K562 (cell line): ENCODE measurements around the gene SIT1. TPM values are rescaled to one million over a fixed set of nuclear protein-coding genes. Genes with fewer than 3 reads are reported as not detected.

Experiments used
- ARNT ChIP-seq, 2 experiments: fragments of 450-650 bp; IDR thresholded peaks; 2 replicates each; pipeline ENCODE4 v1.6.1; 2016; ENCODE audit warnings: mild to moderate bottlenecking in 1 of 2
- CBX3 ChIP-seq, 2 experiments: IDR thresholded peaks; 1 replicate in 1 of 2; 2 replicates in 1 of 2; pipeline ENCODE4 v1.6.1; 2012; ENCODE audit warnings: inconsistent platforms in 2 of 2, low read length in 2 of 2, borderline replicate concordance in 1 of 2, control low read depth in 1 of 2
- CHD4 ChIP-seq: fragments of 200-600 bp; sonication (generic); IDR thresholded peaks from 3 replicates; pipeline ENCODE4 v1.6.1; 2012; ENCODE audit warnings: low read depth, mild to moderate bottlenecking, mixed read lengths, low read length, inconsistent platforms; ENCODE audit not compliant: insufficient read depth, insufficient replicate concordance, poor library complexity, severe bottlenecking
- CREM ChIP-seq: IDR thresholded peaks from 2 replicates; pipeline ENCODE4 v1.6.1; 2014; ENCODE audit warnings: antibody characterized with exemption, low read depth
- NR1H2 ChIP-seq: sonication (generic); formaldehyde crosslinking; IDR thresholded peaks from 2 replicates; pipeline ENCODE4 v1.4.0; 2020; ENCODE audit warnings: mild to moderate bottlenecking, missing genetic modification reagents
- TEAD1 ChIP-seq, 2 experiments: fragments of 450-650 bp in 1 of 2; sonication (generic) in 1 of 2; formaldehyde crosslinking; IDR thresholded peaks; 2 replicates each; pipeline versions ENCODE4 v1.4.0 to v1.8.0; 2020 to 2022; ENCODE audit warnings: mild to moderate bottlenecking in 2 of 2, missing genetic modification reagents in 1 of 2
- ZNF224 ChIP-seq: sonication (generic); formaldehyde crosslinking; IDR thresholded peaks from 2 replicates; pipeline ENCODE4 v1.8.0; 2022; ENCODE audit warnings: mild to moderate bottlenecking, missing genetic modification reagents
- polyA plus RNA-seq, 8 experiments: library from polyadenylated mRNA; depleted of rRNA in 4 of 8; stranded (reverse) in 5 of 8; unstranded in 3 of 8; fragments of >200 nt; fragmentation: Nextera tagmentation in 2 of 8; fragmentation: Illumina TruSeq in 1 of 8; extraction: Ambion mirVana in 2 of 8; extraction: Trizol in 1 of 8; gene quantifications; 2 replicates each; pipeline versions ENCODE4 v1.2.1 to v1.2.3, GENCODE V29; 2011 to 2014; ENCODE audit warnings: inconsistent platforms in 1 of 8, missing spikeins in 1 of 8
- total RNA-seq, 7 experiments: library from RNA; depleted of rRNA in 6 of 7; stranded (reverse); fragments of >200 nt in 6 of 7; fragmentation: Illumina TruSeq in 2 of 7; extraction: Trizol in 2 of 7; gene quantifications; 2 replicates each; pipeline versions ENCODE4 v1.2.1 to v1.2.3, GENCODE V29; 2011 to 2021; ENCODE audit warnings: low replicate concordance in 1 of 7
- TF ChIP-seq, protein P1 (sequence below): fragments of 450-650 bp; IDR thresholded peaks from 2 replicates; pipeline ENCODE4 v1.6.1; 2018; ENCODE audit not compliant: partially characterized antibody
- TF ChIP-seq, protein P2 (sequence below): IDR thresholded peaks from 3 replicates; pipeline ENCODE4 v1.6.1; 2011; ENCODE audit warnings: borderline replicate concordance, mild to moderate bottlenecking, moderate library complexity; ENCODE audit not compliant: insufficient read length; ENCODE audit errors: extremely low read depth
- TF ChIP-seq, protein P3 (sequence below), 3 experiments: fragments of 200-800 bp in 1 of 3; sonication (Bioruptor generic) in 1 of 3; sonication (generic) in 1 of 3; formaldehyde crosslinking in 1 of 3; IDR thresholded peaks; 2 replicates each; pipeline versions ENCODE4 v1.6.1 to v1.8.0; 2016 to 2022; ENCODE audit warnings: mild to moderate bottlenecking in 2 of 3, missing compliant biosample characterization in 2 of 3, missing genetic modification characterization in 2 of 3, missing genetic modification reagents in 1 of 3
- TF ChIP-seq, protein P4 (sequence below), 2 experiments: fragments of 150-350 bp in 1 of 2; IDR thresholded peaks; 2 replicates each; pipeline ENCODE4 v1.6.1; 2012 to 2016; ENCODE audit warnings: low read depth in 2 of 2, low read length in 2 of 2, mild to moderate bottlenecking in 1 of 2, moderate library complexity in 1 of 2

The SIT1 gene
- total and polyA plus RNA-seq, 9 of the 15 experiments (the other 6 are each of a cell fraction or from before 2014, with no cell fraction given), result not detected

DNA sequence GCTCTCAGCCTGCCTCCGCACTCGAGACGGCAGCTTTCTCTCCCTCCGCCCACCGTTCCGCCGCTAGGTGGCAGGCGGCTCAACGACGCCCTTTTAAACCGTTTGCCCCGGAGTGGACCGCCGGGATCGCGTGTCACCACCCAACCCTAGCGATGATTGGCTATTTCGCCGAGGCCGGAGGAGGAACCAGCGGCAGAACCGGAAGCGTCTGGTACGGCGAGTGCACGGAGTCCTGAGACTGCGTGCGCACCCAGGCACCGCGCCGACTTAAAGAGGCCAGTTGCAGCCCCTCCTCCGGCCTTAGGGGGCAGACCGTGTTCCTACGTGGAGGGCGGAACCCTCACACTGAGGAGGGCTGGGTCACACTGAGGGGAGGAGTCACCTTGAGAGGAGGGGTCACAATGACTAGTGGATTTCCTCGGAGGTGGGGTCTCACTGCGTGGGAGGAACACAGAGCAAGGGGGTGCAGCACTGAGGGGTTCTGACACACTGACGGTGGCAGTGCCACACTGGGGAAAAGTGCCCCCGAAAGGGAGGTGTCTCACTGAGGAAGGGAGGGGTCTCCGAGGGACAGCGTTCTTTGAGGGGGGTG is 46.6 kb downstream of the SIT1 start (continued):
- TF ChIP-seq, protein P1, sequence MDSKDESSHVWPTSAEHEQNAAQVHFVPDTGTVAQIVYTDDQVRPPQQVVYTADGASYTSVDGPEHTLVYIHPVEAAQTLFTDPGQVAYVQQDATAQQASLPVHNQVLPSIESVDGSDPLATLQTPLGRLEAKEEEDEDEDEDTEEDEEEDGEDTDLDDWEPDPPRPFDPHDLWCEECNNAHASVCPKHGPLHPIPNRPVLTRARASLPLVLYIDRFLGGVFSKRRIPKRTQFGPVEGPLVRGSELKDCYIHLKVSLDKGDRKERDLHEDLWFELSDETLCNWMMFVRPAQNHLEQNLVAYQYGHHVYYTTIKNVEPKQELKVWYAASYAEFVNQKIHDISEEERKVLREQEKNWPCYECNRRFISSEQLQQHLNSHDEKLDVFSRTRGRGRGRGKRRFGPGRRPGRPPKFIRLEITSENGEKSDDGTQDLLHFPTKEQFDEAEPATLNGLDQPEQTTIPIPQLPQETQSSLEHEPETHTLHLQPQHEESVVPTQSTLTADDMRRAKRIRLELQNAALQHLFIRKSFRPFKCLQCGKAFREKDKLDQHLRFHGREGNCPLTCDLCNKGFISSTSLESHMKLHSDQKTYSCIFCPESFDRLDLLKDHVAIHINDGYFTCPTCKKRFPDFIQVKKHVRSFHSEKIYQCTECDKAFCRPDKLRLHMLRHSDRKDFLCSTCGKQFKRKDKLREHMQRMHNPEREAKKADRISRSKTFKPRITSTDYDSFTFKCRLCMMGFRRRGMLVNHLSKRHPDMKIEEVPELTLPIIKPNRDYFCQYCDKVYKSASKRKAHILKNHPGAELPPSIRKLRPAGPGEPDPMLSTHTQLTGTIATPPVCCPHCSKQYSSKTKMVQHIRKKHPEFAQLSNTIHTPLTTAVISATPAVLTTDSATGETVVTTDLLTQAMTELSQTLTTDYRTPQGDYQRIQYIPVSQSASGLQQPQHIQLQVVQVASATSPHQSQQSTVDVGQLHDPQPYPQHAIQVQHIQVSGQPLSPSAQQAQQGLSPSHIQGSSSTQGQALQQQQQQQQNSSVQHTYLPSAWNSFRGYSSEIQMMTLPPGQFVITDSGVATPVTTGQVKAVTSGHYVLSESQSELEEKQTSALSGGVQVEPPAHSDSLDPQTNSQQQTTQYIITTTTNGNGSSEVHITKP, result no peak
- TF ChIP-seq, protein P2, sequence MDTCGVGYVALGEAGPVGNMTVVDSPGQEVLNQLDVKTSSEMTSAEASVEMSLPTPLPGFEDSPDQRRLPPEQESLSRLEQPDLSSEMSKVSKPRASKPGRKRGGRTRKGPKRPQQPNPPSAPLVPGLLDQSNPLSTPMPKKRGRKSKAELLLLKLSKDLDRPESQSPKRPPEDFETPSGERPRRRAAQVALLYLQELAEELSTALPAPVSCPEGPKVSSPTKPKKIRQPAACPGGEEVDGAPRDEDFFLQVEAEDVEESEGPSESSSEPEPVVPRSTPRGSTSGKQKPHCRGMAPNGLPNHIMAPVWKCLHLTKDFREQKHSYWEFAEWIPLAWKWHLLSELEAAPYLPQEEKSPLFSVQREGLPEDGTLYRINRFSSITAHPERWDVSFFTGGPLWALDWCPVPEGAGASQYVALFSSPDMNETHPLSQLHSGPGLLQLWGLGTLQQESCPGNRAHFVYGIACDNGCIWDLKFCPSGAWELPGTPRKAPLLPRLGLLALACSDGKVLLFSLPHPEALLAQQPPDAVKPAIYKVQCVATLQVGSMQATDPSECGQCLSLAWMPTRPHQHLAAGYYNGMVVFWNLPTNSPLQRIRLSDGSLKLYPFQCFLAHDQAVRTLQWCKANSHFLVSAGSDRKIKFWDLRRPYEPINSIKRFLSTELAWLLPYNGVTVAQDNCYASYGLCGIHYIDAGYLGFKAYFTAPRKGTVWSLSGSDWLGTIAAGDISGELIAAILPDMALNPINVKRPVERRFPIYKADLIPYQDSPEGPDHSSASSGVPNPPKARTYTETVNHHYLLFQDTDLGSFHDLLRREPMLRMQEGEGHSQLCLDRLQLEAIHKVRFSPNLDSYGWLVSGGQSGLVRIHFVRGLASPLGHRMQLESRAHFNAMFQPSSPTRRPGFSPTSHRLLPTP, result no peak
- TF ChIP-seq NR1H2 (CRISPR knock-in tag) (no peak), CREM (peak; percentile 80), TEAD1 (CRISPR knock-in tag; IDR thresholded peaks at IDR 0.05) (no peak), CHD4 (no peak), ARNT (IDR thresholded peaks at IDR 0.05) (no peak), ZNF224 (no peak), CBX3 (IDR thresholded peaks at IDR 0.05; ENCODE audit: borderline replicate concordance in 1 of 2, low read length in 2 of 2) (peak in 1 of 2 experiments; percentile 72; a peak in 2 of 3 replicates)
- TF ChIP-seq, protein P3, sequence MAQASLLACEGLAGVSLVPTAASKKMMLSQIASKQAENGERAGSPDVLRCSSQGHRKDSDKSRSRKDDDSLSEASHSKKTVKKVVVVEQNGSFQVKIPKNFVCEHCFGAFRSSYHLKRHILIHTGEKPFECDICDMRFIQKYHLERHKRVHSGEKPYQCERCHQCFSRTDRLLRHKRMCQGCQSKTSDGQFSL (CRISPR knock-in tag; IDR thresholded peaks at IDR 0.05), result no peak
- TF ChIP-seq, protein P3 (tag; IDR thresholded peaks at IDR 0.05), result no peak
- TF ChIP-seq, protein P4, sequence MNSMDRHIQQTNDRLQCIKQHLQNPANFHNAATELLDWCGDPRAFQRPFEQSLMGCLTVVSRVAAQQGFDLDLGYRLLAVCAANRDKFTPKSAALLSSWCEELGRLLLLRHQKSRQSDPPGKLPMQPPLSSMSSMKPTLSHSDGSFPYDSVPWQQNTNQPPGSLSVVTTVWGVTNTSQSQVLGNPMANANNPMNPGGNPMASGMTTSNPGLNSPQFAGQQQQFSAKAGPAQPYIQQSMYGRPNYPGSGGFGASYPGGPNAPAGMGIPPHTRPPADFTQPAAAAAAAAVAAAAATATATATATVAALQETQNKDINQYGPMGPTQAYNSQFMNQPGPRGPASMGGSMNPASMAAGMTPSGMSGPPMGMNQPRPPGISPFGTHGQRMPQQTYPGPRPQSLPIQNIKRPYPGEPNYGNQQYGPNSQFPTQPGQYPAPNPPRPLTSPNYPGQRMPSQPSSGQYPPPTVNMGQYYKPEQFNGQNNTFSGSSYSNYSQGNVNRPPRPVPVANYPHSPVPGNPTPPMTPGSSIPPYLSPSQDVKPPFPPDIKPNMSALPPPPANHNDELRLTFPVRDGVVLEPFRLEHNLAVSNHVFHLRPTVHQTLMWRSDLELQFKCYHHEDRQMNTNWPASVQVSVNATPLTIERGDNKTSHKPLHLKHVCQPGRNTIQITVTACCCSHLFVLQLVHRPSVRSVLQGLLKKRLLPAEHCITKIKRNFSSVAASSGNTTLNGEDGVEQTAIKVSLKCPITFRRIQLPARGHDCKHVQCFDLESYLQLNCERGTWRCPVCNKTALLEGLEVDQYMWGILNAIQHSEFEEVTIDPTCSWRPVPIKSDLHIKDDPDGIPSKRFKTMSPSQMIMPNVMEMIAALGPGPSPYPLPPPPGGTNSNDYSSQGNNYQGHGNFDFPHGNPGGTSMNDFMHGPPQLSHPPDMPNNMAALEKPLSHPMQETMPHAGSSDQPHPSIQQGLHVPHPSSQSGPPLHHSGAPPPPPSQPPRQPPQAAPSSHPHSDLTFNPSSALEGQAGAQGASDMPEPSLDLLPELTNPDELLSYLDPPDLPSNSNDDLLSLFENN (IDR thresholded peaks at IDR 0.05; ENCODE audit: low read depth in 2 of 2, low read length in 2 of 2), result no peak
